SK-N-SH (cell line): ENCODE data around the gene DGKD. TPM values are rescaled to one million over a fixed set of nuclear protein-coding genes. Genes with fewer than 3 reads are reported as not detected.

Experiments used
- CTCF ChIA-PET: fragments of 300-600, 350-600 bp; formaldehyde crosslinking; extraction: SDS; loops from one replicate; lab custom pipeline; 2021; lab: Yijun Ruan, JAX
- POLR2A ChIA-PET: fragments of 350-600 bp; sonication (Branson Sonifier 250); formaldehyde crosslinking; extraction: SDS; loops from one replicate; lab custom pipeline; 2020; ENCODE audit warnings: antibody characterized with exemption, inconsistent platforms; lab: Yijun Ruan, JAX
- DNase-seq: peaks from one replicate; pipeline ENCODE4 v3.0.0; 2012
- H2AFZ ChIP-seq: fragments of 200-600 bp; sonication (generic); 2 replicates; pipeline ENCODE4 v1.8.1; 2016; ENCODE audit warnings: antibody characterized with exemption, mild to moderate bottlenecking, low read depth
- H3F3A ChIP-seq: fragments of 200-600 bp; sonication (generic); replicated peaks from 2 replicates; pipeline ENCODE3; 2016; ENCODE audit warnings: antibody characterized with exemption, mild to moderate bottlenecking; ENCODE audit not compliant: insufficient read depth
- H3K27ac ChIP-seq, 2 experiments: fragments of 200-500 bp in 1 of 2; fragments of 200-600 bp in 1 of 2; sonication (Bioruptor generic) in 1 of 2; sonication (generic), shearing (Covaris generic) in 1 of 2; 2 replicates each; pipeline versions ENCODE4 v1.5.1 to v1.6.1; 2014 to 2016; ENCODE audit warnings: low read depth in 2 of 2, inconsistent platforms in 1 of 2, low read length in 1 of 2, mild to moderate bottlenecking in 1 of 2, mixed read lengths in 1 of 2
- H3K27me3 ChIP-seq: fragments of 200-600 bp; sonication (generic), shearing (Covaris generic); 2 replicates; pipeline ENCODE4 v1.6.1; 2016; ENCODE audit warnings: mixed run types; ENCODE audit not compliant: insufficient read depth
- H3K36me3 ChIP-seq, 2 experiments: fragments of 200-500 bp in 1 of 2; fragments of 200-600 bp in 1 of 2; sonication (Bioruptor generic) in 1 of 2; sonication (generic) in 1 of 2; replicated peaks in 1 of 2; 2 replicates each; pipeline versions ENCODE3 to v1.5.1; 2014 to 2016; ENCODE audit warnings: low read length in 1 of 2, mild to moderate bottlenecking in 1 of 2; ENCODE audit not compliant: insufficient read depth in 2 of 2, control insufficient read depth in 1 of 2
- H3K4me1 ChIP-seq, 2 experiments: fragments of 200-500 bp in 1 of 2; fragments of 200-600 bp in 1 of 2; sonication (Bioruptor generic) in 1 of 2; sonication (generic), shearing (Covaris generic) in 1 of 2; 2 replicates each; pipeline versions ENCODE4 v1.5.1 to v1.6.1; 2014 to 2016; ENCODE audit warnings: low read depth in 1 of 2, low read length in 1 of 2, mixed run types in 1 of 2; ENCODE audit not compliant: insufficient read depth in 2 of 2, control insufficient read depth in 1 of 2
- H3K4me2 ChIP-seq: fragments of 200-600 bp; sonication (generic), shearing (Covaris generic); 2 replicates; pipeline ENCODE4 v1.6.1; 2017; ENCODE audit warnings: mixed run types
- H3K4me3 ChIP-seq, 2 experiments: fragments of 200-500 bp in 1 of 2; fragments of 200-600 bp in 1 of 2; sonication (Bioruptor generic) in 1 of 2; sonication (generic), shearing (Covaris generic) in 1 of 2; 2 replicates each; pipeline versions ENCODE4 v1.5.1 to v1.8.1; 2014 to 2016; ENCODE audit warnings: low read depth in 2 of 2, inconsistent platforms in 1 of 2, low read length in 1 of 2, mild to moderate bottlenecking in 1 of 2, mixed read lengths in 1 of 2, moderate library complexity in 1 of 2
- H3K79me2 ChIP-seq: fragments of 200-600 bp; sonication (generic); 2 replicates; pipeline ENCODE4 v1.8.1; 2017; ENCODE audit warnings: mild to moderate bottlenecking; ENCODE audit not compliant: insufficient read depth
- H3K9ac ChIP-seq: fragments of 200-600 bp; sonication (generic); 2 replicates; pipeline ENCODE4 v1.6.1; 2017; ENCODE audit warnings: mixed run types
- H3K9me2 ChIP-seq: fragments of 200-600 bp; sonication (generic); 2 replicates; pipeline ENCODE4 v1.6.1; 2017; ENCODE audit warnings: mixed run types
- H3K9me3 ChIP-seq: fragments of 200-600 bp; sonication (generic); 2 replicates; pipeline ENCODE4 v1.6.1; 2017; ENCODE audit warnings: mixed run types, mild to moderate bottlenecking, moderate library complexity
- H4K20me1 ChIP-seq: fragments of 200-600 bp; sonication (generic); 2 replicates; pipeline ENCODE4 v1.6.1; 2017; ENCODE audit warnings: mild to moderate bottlenecking, mixed run types; ENCODE audit not compliant: insufficient read depth
- CHD2 ChIP-seq: fragments of 150-350 bp; IDR thresholded peaks from 2 replicates; pipeline ENCODE4 v1.6.1; 2018; ENCODE audit warnings: low read length; ENCODE audit not compliant: partially characterized antibody
- FOXJ3 ChIP-seq: sonication (generic); formaldehyde crosslinking; IDR thresholded peaks from 2 replicates; pipeline ENCODE4 v1.5.1; 2020; ENCODE audit warnings: mild to moderate bottlenecking, missing genetic modification reagents
- GABPA ChIP-seq: IDR thresholded peaks from 2 replicates; pipeline ENCODE4 v1.4.0; 2012; ENCODE audit warnings: low read depth, mild to moderate bottlenecking
- GATA2 ChIP-seq: sonication (generic); formaldehyde crosslinking; IDR thresholded peaks from 2 replicates; pipeline ENCODE4 v1.5.0; 2020; ENCODE audit warnings: mild to moderate bottlenecking, missing genetic modification reagents
- JUND ChIP-seq: IDR thresholded peaks from 2 replicates; pipeline ENCODE4 v1.4.0; 2012
- MAX ChIP-seq: IDR thresholded peaks from 2 replicates; pipeline ENCODE4 v1.4.0; 2012; ENCODE audit warnings: low read depth
- MEF2A ChIP-seq: IDR thresholded peaks from 2 replicates; pipeline ENCODE4 v1.4.0; 2012; ENCODE audit warnings: low read depth, borderline replicate concordance
- MXI1 ChIP-seq: IDR thresholded peaks from 2 replicates; pipeline ENCODE4 v1.6.1; 2012; ENCODE audit warnings: mild to moderate bottlenecking, low read depth, low read length, improper control_type of control experiment
- NFIC ChIP-seq: IDR thresholded peaks from 2 replicates; pipeline ENCODE4 v1.4.0; 2012; ENCODE audit warnings: borderline replicate concordance
- NRF1 ChIP-seq: IDR thresholded peaks from 2 replicates; pipeline ENCODE4 v1.6.1; 2012; ENCODE audit warnings: low read depth, mild to moderate bottlenecking, low read length
- PBX3 ChIP-seq: IDR thresholded peaks from 2 replicates; pipeline ENCODE4; 2012
- POLR2AphosphoS5 ChIP-seq: IDR thresholded peaks from 2 replicates; pipeline ENCODE4 v1.6.1; 2012; ENCODE audit warnings: low read depth, low read length
- REST ChIP-seq: IDR thresholded peaks from 2 replicates; pipeline ENCODE4 v1.6.1; 2012; ENCODE audit warnings: mild to moderate bottlenecking, low read depth, low read length, moderate library complexity
- RFX5 ChIP-seq: IDR thresholded peaks from 2 replicates; pipeline ENCODE4 v1.6.1; 2012; ENCODE audit warnings: mild to moderate bottlenecking, improper control_type of control experiment, low read length
- TAF1 ChIP-seq: IDR thresholded peaks from 2 replicates; pipeline ENCODE4 v1.6.1; 2012; ENCODE audit warnings: low read depth, mild to moderate bottlenecking, low read length, moderate library complexity, borderline replicate concordance
- TEAD4 ChIP-seq: IDR thresholded peaks from 2 replicates; pipeline ENCODE4 v1.4.0; 2012; ENCODE audit warnings: mild to moderate bottlenecking, borderline replicate concordance; ENCODE audit not compliant: insufficient read depth
- USF1 ChIP-seq: IDR thresholded peaks from 2 replicates; pipeline ENCODE4 v1.4.0; 2012; ENCODE audit warnings: low read depth, borderline replicate concordance
- ZBTB33 ChIP-seq: IDR thresholded peaks from 2 replicates; pipeline ENCODE4 v1.4.0; 2012; ENCODE audit warnings: low read depth, borderline replicate concordance
- WGBS: methylation state at CpG from one replicate; pipeline ENCODE4 v1.1.6; 2017; ENCODE audit warnings: low lambda C conversion rate; 5-methylcytosine and 5-hydroxymethylcytosine counted together
- polyA plus RNA-seq, 3 experiments: library from polyadenylated mRNA; depleted of rRNA; stranded (reverse); fragments of >200 nt; gene quantifications; 2 replicates each; pipeline ENCODE4 v1.2.3, GENCODE V29; 2012

The DGKD gene
- polyA plus RNA-seq, 1 of the 3 experiments (the other 2 are of a cell fraction): 21.7 TPM

GRCh38 chr2:233358335-233358734, 4.0 kb downstream of the DGKD start:
- Histone ChIP-seq H3K4me2 (no peak overlapping the region), H4K20me1 (0 out of 2 replicates have a peak, but pooled peaks cover 11% of the 10 kb centered on the region), H3K4me3 (no peak overlapping the region), H3K4me1 (peaks cover 13 to 20% of the 10 kb centered on the region in 2 experiments; a peak in 2 of 4 replicates), H3K36me3 (peaks cover 0 to 8% of the 10 kb centered on the region in 2 experiments), H3K79me2 (peaks cover 66% of the 10 kb centered on the region), H3K9ac (no peak overlapping the region), H2AFZ (no peak overlapping the region), H3K9me3 (no peaks in the 10 kb centered on the region; the same call in 1 of the 2 replicates), H3K27ac (no peak overlapping the region), H3F3A (no peaks in the 10 kb centered on the region)
- CTCF ChIA-PET: interaction anchor here (3.1 kb wide), 1 partner anchor 85 kb away, joined by 14 read pairs; no protein-coding TSS in a partner anchor
- WGBS: 96% methylated on average over 4 of the region's 4 CpGs
- DNase-seq: no peak
- TF ChIP-seq GABPA: no peak
- TF ChIP-seq MXI1: no peak
- TF ChIP-seq RFX5: no peak
- TF ChIP-seq NRF1: no peak
- no peak for TF ChIP-seq FOXJ3 (CRISPR knock-in tag)
- no peak for TF ChIP-seq PBX3
- no peak for TF ChIP-seq MAX
- TF ChIP-seq ZBTB33: no peak
- no peak for TF ChIP-seq POLR2AphosphoS5
- no peak for TF ChIP-seq CHD2
- TF ChIP-seq TEAD4: no peak
- no peak for TF ChIP-seq JUND
- TF ChIP-seq NFIC: no peak
- no peak for TF ChIP-seq GATA2 (CRISPR knock-in tag)
- TF ChIP-seq MEF2A: no peak
- TF ChIP-seq TAF1: no peak
- TF ChIP-seq USF1: no peak
- no peak for TF ChIP-seq REST
- TF ChIP-seq, all 33 proteins: peak for 0
- POLR2A ChIA-PET: no interaction called here
- no peaks in the 10 kb centered on the region for H3K9me2 ChIP-seq
- no peaks in the 10 kb centered on the region for H3K27me3 ChIP-seq
